Activated naive CD4-positive, alpha-beta T cell treated with anti-CD3 and anti-CD28 coated beads for 36 hours (primary cell): Measurements from ENCODE around the gene PTPRE. TPM values are rescaled to one million over a fixed set of nuclear protein-coding genes. Genes with fewer than 3 reads are reported as not detected.

Experiments used
- CTCF ChIA-PET: fragments of 350-600 bp; sonication (Branson Sonifier 250); formaldehyde crosslinking; loops from one replicate; lab custom pipeline; 2021; ENCODE audit warnings: antibody characterized with exemption; lab: Charles Lee
- DNase-seq: peaks from one replicate; pipeline ENCODE4 v3.0.0-alpha.2; 2020
- H3K27ac Mint-ChIP-seq: one replicate; pipeline ENCODE4 v1.8.0; 2021; ENCODE audit warnings: mild to moderate bottlenecking, mixed read lengths
- H3K27me3 Mint-ChIP-seq: one replicate; pipeline ENCODE4 v1.8.0; 2021; ENCODE audit warnings: low read depth, mixed read lengths
- H3K36me3 Mint-ChIP-seq: one replicate; pipeline ENCODE4 v1.8.0; 2021; ENCODE audit warnings: low read depth, mixed read lengths
- H3K4me1 Mint-ChIP-seq: one replicate; pipeline ENCODE4 v1.8.0; 2021; ENCODE audit warnings: low read depth, mixed read lengths
- H3K4me3 Mint-ChIP-seq: one replicate; pipeline ENCODE4 v1.8.0; 2021; ENCODE audit warnings: mild to moderate bottlenecking, moderate library complexity, mixed read lengths
- H3K9me3 Mint-ChIP-seq: one replicate; pipeline ENCODE4 v1.8.0; 2021; ENCODE audit warnings: mixed read lengths
- intact Hi-C: fragments of 100-400 bp; cut with micrococcal nuclease; formaldehyde crosslinking; loops from one replicate; pipeline ENCODE4 v1.15.1; 2023
- total RNA-seq, 2 experiments: library from RNA; stranded (reverse); gene quantifications; one replicate each; pipeline ENCODE4 v1.2.3, GENCODE V29; 2021

Gene PTPRE
- total RNA-seq, 2 experiments from 2014 or later = 13.4 to 16.4 TPM

DNA sequence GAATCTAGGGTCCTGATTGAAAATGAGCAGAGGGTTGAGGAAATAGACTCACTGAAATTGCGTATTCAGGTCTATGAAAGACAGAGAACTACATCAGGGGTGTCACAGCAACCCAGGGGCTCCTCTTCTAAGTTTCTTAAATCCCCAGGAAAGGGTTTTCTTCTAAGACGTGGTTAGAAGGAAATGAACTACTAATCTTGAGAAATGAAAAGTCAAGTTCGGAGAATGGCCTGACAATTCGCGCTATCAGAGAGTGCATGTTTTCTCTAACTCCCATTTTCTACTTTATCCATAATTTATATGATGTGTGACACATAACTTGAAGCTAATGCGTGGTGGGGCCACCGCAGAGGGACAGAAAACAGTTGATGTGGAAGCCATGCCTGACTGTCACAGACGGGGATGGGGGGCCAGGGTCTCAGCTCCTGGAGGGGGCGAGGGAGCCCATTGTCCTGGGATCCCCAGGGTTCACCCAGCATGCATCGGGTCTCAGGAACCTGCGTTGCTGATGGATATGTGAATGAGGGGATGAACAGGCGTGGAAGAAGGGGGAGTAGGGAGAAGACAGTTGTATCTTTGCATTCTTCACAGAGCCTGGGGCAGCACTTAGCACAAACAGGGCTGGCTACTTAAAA is 86.3 kb downstream of the PTPRE start:
- intact Hi-C loops = no loop called here
- peak overlapping the region; percentile 31 for H3K27ac Mint-ChIP-seq

GRCh38 chr10:127995939-127996338 is 89.0 kb downstream of the PTPRE start:
- peaks cover 24% of the 10 kb centered on the region for H3K4me1 Mint-ChIP-seq
- H3K36me3 Mint-ChIP-seq = no peaks in the 10 kb centered on the region
- H3K27ac Mint-ChIP-seq = no peak overlapping the region
- intact Hi-C loops = no loop called here
- peaks cover 30% of the 10 kb centered on the region for H3K27me3 Mint-ChIP-seq
- H3K9me3 Mint-ChIP-seq = no peaks in the 10 kb centered on the region
- no peak for DNase-seq
- CTCF ChIA-PET = interaction anchor here (1.3 kb wide), 1 partner anchor 14 kb away, joined by 4 read pairs; no protein-coding TSS in a partner anchor
- H3K4me3 Mint-ChIP-seq = no peak overlapping the region

More for the DNA sequence above, 86.3 kb downstream of the PTPRE start:
- no peak overlapping the region for H3K4me3 Mint-ChIP-seq
- CTCF ChIA-PET = interaction anchor here (0.6 to 1.0 kb wide), 3 partner anchors 18 to 242 kb away, joined by 3 to 4 read pairs (median 3); no protein-coding TSS in a partner anchor
- peaks cover 41% of the 10 kb centered on the region for H3K4me1 Mint-ChIP-seq
- H3K9me3 Mint-ChIP-seq = no peaks in the 10 kb centered on the region
- no peak for DNase-seq
- peaks cover 9% of the 10 kb centered on the region for H3K27me3 Mint-ChIP-seq
- H3K36me3 Mint-ChIP-seq = no peaks in the 10 kb centered on the region

- Mint-ChIP-seq H3K4me3 (no peak overlapping the region), H3K9me3 (no peaks in the 10 kb centered on the region), H3K27me3 (peaks cover 32% of the 10 kb centered on the region), H3K36me3 (no peaks in the 10 kb centered on the region), H3K4me1 (peaks cover 18% of the 10 kb centered on the region), H3K27ac (no peak overlapping the region)
- DNase-seq = no peak
- CTCF ChIA-PET = no interaction called here
- intact Hi-C loops = no loop called here
These were observed 89.7 kb downstream of the PTPRE start for GRCh38 chr10:127996586-127996985.

DNA sequence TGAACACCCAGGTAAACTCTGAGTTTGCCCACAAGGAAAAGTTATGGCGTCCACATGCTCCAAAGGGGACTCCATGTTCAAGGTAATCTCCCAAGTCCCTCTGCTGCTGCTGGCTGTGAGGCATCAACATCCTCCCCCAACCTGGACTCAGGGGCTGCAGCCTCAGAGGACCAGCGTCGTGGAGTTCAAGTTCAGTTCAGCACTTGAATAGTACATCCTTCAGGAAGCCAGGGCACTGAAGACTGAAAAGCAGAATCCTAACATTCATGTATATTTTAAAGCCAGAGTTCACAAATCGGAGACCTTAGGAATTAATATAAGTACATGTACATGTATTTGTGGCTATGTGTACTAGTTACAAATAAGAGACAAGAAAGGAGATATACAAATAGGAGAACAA is 90.4 kb downstream of the PTPRE start:
- H3K4me1 Mint-ChIP-seq = peaks cover 11% of the 10 kb centered on the region
- CTCF ChIA-PET = no interaction called here
- no peak for DNase-seq
- no peak overlapping the region for H3K4me3 Mint-ChIP-seq
- intact Hi-C loops = no loop called here
- no peaks in the 10 kb centered on the region for H3K36me3 Mint-ChIP-seq
- H3K9me3 Mint-ChIP-seq = no peaks in the 10 kb centered on the region
- no peak overlapping the region for H3K27ac Mint-ChIP-seq
- H3K27me3 Mint-ChIP-seq = peaks cover 37% of the 10 kb centered on the region

- Mint-ChIP-seq H3K9me3 (no peaks in the 10 kb centered on the region), H3K36me3 (no peaks in the 10 kb centered on the region), H3K4me3 (no peak overlapping the region), H3K4me1 (peaks cover 5% of the 10 kb centered on the region), H3K27me3 (peaks cover 38% of the 10 kb centered on the region), H3K27ac (no peak overlapping the region)
- CTCF ChIA-PET = no interaction called here
- no peak for DNase-seq
- intact Hi-C loops = no loop called here
These were observed 91.0 kb downstream of the PTPRE start for GRCh38 chr10:127997937-127998336.

GRCh38 chr10:127998501-127999144 is 91.7 kb downstream of the PTPRE start:
- Mint-ChIP-seq H3K4me3 (no peak overlapping the region), H3K27ac (no peak overlapping the region), H3K27me3 (peaks cover 38% of the 10 kb centered on the region), H3K36me3 (no peaks in the 10 kb centered on the region), H3K9me3 (no peaks in the 10 kb centered on the region), H3K4me1 (no peaks in the 10 kb centered on the region)
- CTCF ChIA-PET = no interaction called here
- intact Hi-C loops = no loop called here
- no peak for DNase-seq

DNA sequence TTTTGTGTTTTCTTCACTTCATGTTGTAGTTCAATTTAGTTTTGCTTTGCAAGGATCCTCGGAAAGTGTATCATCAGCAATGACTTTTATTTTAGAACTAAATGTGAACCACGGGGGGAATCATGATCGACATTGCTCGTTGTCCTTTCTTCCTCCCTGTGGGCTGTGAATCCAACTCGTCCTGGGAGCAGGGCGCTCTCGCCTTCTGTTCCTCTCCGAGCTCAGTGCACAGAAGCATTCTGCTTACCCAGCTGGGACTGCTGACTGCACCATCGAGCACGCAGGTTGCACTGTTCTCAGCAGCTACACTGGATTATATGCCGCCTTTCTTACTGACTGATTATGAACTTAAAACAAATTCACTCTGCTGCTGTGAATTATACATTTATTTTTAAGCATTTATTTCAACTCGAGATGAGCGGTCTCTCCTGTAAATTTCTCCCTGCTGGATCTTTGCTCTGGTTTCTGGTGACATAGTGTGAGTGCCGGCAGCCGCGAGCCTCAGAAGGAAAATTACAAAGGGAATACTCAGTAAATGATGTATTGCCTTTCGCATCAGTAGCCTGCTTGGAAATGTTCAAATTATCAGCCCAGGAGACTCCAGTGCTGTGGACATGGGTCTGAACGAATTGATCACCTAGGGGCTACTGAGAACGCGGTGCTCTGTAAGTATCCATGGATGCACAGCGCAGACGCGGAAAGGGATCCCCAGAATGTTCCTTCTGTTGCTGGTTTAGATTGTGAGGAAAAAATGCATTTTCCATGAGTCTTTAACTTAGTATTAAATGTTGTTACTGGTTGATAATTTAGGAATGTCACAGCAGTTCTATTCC is 92.6 kb downstream of the PTPRE start:
- CTCF ChIA-PET = interaction anchor here (1.1 to 2.4 kb wide), 2 partner anchors 12 to 70 kb away, joined by 4 to 10 read pairs; no protein-coding TSS in a partner anchor

GRCh38 chr10:128000471-128001362 is 93.8 kb downstream of the PTPRE start:
- intact Hi-C loops = no loop called here
- no peaks in the 10 kb centered on the region for H3K4me1 Mint-ChIP-seq
- no peaks in the 10 kb centered on the region for H3K9me3 Mint-ChIP-seq
- DNase-seq = no peak
- no peaks in the 10 kb centered on the region for H3K36me3 Mint-ChIP-seq
- H3K4me3 Mint-ChIP-seq = no peak overlapping the region
- no peak overlapping the region for H3K27ac Mint-ChIP-seq
- peaks cover 38% of the 10 kb centered on the region for H3K27me3 Mint-ChIP-seq
- CTCF ChIA-PET = interaction anchor here (0.9 to 2.4 kb wide), 5 partner anchors 9 to 95 kb away, joined by 3 to 10 read pairs (median 4); no protein-coding TSS in a partner anchor

More for the DNA sequence above, 92.6 kb downstream of the PTPRE start:
- Mint-ChIP-seq H3K36me3 (no peaks in the 10 kb centered on the region), H3K27me3 (peaks cover 38% of the 10 kb centered on the region), H3K9me3 (no peaks in the 10 kb centered on the region), H3K4me3 (no peak overlapping the region), H3K27ac (no peak overlapping the region), H3K4me1 (no peaks in the 10 kb centered on the region)
- no peak for DNase-seq
- intact Hi-C loops = no loop called here

DNA sequence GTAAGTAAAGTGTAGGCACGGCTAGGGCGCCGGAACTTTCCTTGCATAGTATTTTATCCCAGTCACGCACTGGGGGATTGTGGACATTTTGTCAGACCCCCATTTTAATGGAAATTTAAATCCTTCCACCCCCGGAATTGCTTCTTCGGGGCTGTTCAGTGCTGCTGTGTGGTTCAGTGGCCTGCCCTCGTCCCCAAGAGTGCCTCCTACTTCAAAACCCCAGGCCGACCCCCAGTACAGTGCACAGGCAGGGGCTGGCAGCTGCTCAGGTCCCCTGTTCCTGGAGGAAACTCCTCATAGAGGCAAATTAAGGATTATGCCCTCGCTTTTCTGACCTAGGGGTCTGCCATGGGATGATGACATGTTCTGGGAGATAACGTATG is 94.5 kb downstream of the PTPRE start:
- H3K27ac Mint-ChIP-seq = no peak overlapping the region
- H3K27me3 Mint-ChIP-seq = peaks cover 38% of the 10 kb centered on the region
- H3K4me3 Mint-ChIP-seq = no peak overlapping the region
- DNase-seq = no peak
- H3K4me1 Mint-ChIP-seq = no peaks in the 10 kb centered on the region
- no peaks in the 10 kb centered on the region for H3K9me3 Mint-ChIP-seq
- CTCF ChIA-PET = interaction anchor here (0.9 to 2.4 kb wide), 5 partner anchors 8 to 96 kb away, joined by 3 to 10 read pairs (median 3); no protein-coding TSS in a partner anchor
- no peaks in the 10 kb centered on the region for H3K36me3 Mint-ChIP-seq
- intact Hi-C loops = no loop called here

DNA sequence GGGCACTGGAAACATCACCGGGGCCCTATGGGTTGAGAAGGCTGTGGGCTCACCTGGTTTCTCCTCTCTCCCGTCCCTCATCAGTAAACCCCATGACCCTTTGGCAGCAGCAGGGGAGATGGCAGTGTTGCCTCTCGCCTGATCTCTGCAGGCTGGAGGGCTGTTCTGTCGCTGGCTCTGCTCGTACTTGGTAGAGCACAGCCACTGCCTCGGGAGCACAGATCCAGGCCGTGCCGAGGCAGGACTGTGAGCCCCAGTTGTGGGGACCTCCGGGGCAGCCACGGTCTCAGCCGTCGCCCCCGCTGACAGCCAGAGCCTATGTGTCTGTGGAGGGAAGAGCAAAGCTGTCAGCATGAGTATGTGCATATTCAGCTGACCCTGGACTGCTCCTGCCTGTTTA is 94.9 kb downstream of the PTPRE start:
- Mint-ChIP-seq H3K36me3 (no peaks in the 10 kb centered on the region), H3K4me3 (no peak overlapping the region), H3K27ac (no peak overlapping the region), H3K27me3 (peaks cover 38% of the 10 kb centered on the region), H3K4me1 (no peaks in the 10 kb centered on the region), H3K9me3 (no peaks in the 10 kb centered on the region)
- intact Hi-C loops = no loop called here
- DNase-seq = no peak
- CTCF ChIA-PET = interaction anchor here (1.0 to 2.4 kb wide), 3 partner anchors 10 to 95 kb away, joined by 3 to 10 read pairs (median 4); partner anchors contain the start of gene PTPRE

- DNase-seq = no peak
- CTCF ChIA-PET = interaction anchor here (0.8 to 1.6 kb wide), 3 partner anchors 95 to 98 kb away, joined by 3 to 5 read pairs (median 4); partner anchors contain the start of gene PTPRE
- Mint-ChIP-seq H3K27ac (no peak overlapping the region), H3K4me3 (no peak overlapping the region), H3K9me3 (no peaks in the 10 kb centered on the region), H3K36me3 (no peaks in the 10 kb centered on the region), H3K4me1 (no peaks in the 10 kb centered on the region), H3K27me3 (peaks cover 29% of the 10 kb centered on the region)
- intact Hi-C loops = no loop called here
These were observed 96.6 kb downstream of the PTPRE start for GRCh38 chr10:128003521-128003920.
